GM13976 (cell line): ENCODE measurements around the gene OSBPL3.

Experiments
- DNase-seq: peaks from one replicate; pipeline ENCODE4 v3.0.0; 2012; ENCODE audit warnings: low spot score
- in situ Hi-C: fragments of 300-500 bp; cut with MboI; formaldehyde crosslinking; loops from one replicate; pipeline ENCODE4 v1.12.0; 2022; ENCODE audit warnings: low sequenced_read_pairs, mixed read lengths, inconsistent platforms; ENCODE audit not compliant: unreplicated experiment
- TF ChIP-seq, protein P1 (sequence below): IDR thresholded peaks from 2 replicates; pipeline ENCODE4 v1.5.1; 2012; ENCODE audit warnings: borderline replicate concordance, mild to moderate bottlenecking; ENCODE audit not compliant: insufficient read depth; ENCODE audit errors: extremely low read depth, missing control alignments, control extremely low read depth

OSBPL3 gene

GRCh38 chr7:24870766-24871165 is 109.2 kb downstream of the OSBPL3 start:
- TF ChIP-seq, protein P1, sequence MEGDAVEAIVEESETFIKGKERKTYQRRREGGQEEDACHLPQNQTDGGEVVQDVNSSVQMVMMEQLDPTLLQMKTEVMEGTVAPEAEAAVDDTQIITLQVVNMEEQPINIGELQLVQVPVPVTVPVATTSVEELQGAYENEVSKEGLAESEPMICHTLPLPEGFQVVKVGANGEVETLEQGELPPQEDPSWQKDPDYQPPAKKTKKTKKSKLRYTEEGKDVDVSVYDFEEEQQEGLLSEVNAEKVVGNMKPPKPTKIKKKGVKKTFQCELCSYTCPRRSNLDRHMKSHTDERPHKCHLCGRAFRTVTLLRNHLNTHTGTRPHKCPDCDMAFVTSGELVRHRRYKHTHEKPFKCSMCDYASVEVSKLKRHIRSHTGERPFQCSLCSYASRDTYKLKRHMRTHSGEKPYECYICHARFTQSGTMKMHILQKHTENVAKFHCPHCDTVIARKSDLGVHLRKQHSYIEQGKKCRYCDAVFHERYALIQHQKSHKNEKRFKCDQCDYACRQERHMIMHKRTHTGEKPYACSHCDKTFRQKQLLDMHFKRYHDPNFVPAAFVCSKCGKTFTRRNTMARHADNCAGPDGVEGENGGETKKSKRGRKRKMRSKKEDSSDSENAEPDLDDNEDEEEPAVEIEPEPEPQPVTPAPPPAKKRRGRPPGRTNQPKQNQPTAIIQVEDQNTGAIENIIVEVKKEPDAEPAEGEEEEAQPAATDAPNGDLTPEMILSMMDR = no peak
- no peak for DNase-seq
- in situ Hi-C loops = no loop called here

- DNase-seq = no peak
- in situ Hi-C loops = no loop called here
- TF ChIP-seq, protein P1 = no peak
Measured at GRCh38 chr7:24869572-24869971, 110.4 kb downstream of the OSBPL3 start.

DNA sequence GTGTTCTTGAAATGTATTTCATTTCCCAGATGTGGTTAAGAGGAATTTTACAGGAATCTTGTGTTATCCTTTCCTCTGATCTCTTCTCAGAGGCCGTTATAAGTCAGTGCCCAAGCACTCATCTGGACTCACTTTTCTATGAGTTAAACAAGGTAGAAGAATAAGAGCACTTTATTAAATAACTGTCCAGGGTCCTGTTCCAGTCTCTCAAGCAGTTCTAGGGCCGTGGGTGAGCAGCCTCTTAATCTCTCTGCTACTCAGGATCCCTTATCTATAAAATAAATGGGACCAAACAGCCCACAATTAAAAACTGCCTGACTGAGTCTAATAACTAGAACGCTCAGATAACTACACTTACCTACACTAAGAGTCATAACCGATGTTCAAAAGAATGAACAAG is 111.2 kb downstream of the OSBPL3 start:
- DNase-seq = no peak
- in situ Hi-C loops = no loop called here
- TF ChIP-seq, protein P1 = no peak

- in situ Hi-C loops = no loop called here
- TF ChIP-seq, protein P1 = no peak
- DNase-seq = no peak
Measured at GRCh38 chr7:24866004-24866615, 113.9 kb downstream of the OSBPL3 start.

DNA sequence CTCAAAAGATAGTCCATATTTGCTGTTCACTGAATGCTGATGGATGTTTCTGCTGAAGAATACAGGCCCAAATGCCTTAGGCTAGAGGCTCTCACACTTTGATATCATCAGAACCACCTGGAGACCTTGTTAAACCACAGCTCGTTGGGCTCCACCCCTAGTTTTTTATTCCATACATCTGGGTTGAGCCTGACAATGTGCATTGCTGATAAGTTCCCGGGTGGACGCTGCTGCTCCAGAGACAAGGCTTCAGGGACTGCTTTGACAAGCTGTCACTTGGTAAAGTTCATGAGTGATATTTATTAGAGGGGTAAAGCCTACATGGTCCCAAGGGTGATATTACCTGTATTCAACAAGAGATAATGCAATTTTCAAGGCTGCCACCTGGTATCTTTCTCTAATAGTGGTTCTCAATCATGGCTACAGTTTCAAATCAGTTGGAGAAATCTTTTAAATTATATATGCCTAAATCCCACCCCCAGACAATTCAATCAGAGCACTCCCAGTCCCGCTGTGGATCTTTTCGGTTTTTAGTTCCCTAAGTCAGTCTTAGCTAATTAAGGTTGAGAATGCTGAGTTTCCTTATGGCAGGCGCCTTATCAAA is 115.7 kb downstream of the OSBPL3 start:
- TF ChIP-seq, protein P1 = no peak

DNA sequence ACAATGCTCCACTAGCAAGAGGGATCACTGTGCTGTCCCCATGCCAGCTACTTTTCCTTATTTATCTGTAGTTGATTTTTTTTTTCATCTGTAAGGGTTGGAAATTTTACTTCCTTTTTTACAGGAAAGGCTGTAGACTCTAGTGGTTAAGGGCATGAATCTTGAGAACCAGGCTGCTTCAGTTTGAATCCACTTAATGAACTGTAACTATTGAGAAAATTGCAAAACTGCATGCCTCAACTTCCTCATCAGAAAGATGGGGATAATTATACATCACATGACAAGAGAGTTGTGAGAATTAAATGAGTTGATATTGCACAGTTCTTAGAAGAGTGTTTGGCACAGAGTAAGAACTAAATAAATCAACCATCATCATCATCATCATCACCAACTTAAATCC is 116.4 kb downstream of the OSBPL3 start:
- in situ Hi-C loops = no loop called here
- TF ChIP-seq, protein P1 = no peak
- DNase-seq = no peak

More for the DNA sequence above, 115.7 kb downstream of the OSBPL3 start:
- in situ Hi-C loops = no loop called here
- no peak for DNase-seq
